Activated CD4-positive, alpha-beta memory T cell treated with anti-CD3 and anti-CD28 coated beads for 36 hours (primary cell): ENCODE data around the gene IMPA2. TPM values are rescaled to one million over a fixed set of nuclear protein-coding genes. Genes with fewer than 3 reads are reported as not detected.

ENCODE experiments used
- CTCF ChIA-PET: fragments of 350-600 bp; sonication (Branson Sonifier 250); formaldehyde crosslinking; loops from one replicate; lab custom pipeline; 2021; ENCODE audit warnings: antibody characterized with exemption, inconsistent platforms; lab: Charles Lee
- POLR2A ChIA-PET: fragments of 350-600 bp; sonication (Branson Sonifier 250); formaldehyde crosslinking; loops from one replicate; lab custom pipeline; 2021; ENCODE audit warnings: antibody characterized with exemption; lab: Charles Lee
- DNase-seq: peaks from one replicate; pipeline ENCODE4 v3.0.0-alpha.2; 2020
- H3K27ac Mint-ChIP-seq: one replicate; pipeline ENCODE4 v1.8.0; 2021; ENCODE audit warnings: mixed read lengths
- H3K27me3 Mint-ChIP-seq: one replicate; pipeline ENCODE4 v1.8.0; 2021; ENCODE audit warnings: mixed read lengths
- H3K36me3 Mint-ChIP-seq: one replicate; pipeline ENCODE4 v1.8.0; 2021; ENCODE audit warnings: mixed read lengths
- H3K4me1 Mint-ChIP-seq: one replicate; pipeline ENCODE4 v1.8.0; 2021; ENCODE audit warnings: low read depth, mixed read lengths
- H3K4me3 Mint-ChIP-seq: one replicate; pipeline ENCODE4 v1.8.0; 2021; ENCODE audit warnings: mild to moderate bottlenecking, mixed read lengths
- H3K9me3 Mint-ChIP-seq: one replicate; pipeline ENCODE4 v1.8.0; 2021; ENCODE audit warnings: mixed read lengths
- intact Hi-C: fragments of 100-400 bp; cut with micrococcal nuclease; formaldehyde crosslinking; loops from one replicate; pipeline ENCODE4 v1.15.1; 2023
- total RNA-seq, 2 experiments: library from RNA; stranded (reverse); gene quantifications; one replicate each; pipeline ENCODE4 v1.2.3, GENCODE V29; 2021

IMPA2 gene
- total RNA-seq, 2 experiments from 2014 or later: 20.3 to 21.6 TPM

DNA sequence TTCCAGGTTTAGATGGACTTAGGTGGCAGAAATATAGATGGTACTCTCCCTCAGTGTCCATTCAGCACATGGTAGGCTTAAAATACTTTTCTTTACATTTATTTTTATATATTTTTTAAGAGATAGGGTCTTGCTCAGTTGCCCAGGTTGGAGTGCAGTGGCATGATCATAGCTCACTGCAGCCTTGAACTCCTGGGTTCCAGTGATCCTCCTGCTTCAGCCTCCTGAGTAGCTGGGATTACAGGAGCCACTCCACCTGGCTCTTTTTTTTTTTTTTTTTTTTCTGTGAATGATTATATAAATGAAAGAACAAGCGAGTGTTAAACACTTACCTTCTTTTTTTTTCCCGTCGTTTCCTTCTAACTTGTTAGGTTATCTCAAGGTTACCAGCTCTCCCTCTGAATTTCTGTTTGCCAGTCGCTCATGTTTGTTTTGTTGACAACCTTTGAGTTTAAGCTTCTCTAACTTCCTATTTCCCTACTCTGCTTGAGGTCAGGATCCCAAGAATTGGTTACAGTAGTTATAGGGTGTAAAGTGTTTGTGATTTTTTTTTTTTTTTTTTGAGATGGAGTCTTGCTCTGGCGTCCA, 18.9 kb downstream of the IMPA2 start:
- DNase-seq: no peak
- ChIA-PET POLR2A (no interaction called here), CTCF (interaction anchor here (12.8 kb wide), 1 partner anchor 61 kb away, joined by 281 read pairs; no protein-coding TSS in a partner anchor)
- Mint-ChIP-seq H3K4me1 (peaks cover 12% of the 10 kb centered on the region), H3K9me3 (no peaks in the 10 kb centered on the region), H3K27me3 (no peaks in the 10 kb centered on the region), H3K27ac (no peak overlapping the region), H3K36me3 (peaks cover 4% of the 10 kb centered on the region), H3K4me3 (no peak overlapping the region)
- intact Hi-C loops: no loop called here

DNA sequence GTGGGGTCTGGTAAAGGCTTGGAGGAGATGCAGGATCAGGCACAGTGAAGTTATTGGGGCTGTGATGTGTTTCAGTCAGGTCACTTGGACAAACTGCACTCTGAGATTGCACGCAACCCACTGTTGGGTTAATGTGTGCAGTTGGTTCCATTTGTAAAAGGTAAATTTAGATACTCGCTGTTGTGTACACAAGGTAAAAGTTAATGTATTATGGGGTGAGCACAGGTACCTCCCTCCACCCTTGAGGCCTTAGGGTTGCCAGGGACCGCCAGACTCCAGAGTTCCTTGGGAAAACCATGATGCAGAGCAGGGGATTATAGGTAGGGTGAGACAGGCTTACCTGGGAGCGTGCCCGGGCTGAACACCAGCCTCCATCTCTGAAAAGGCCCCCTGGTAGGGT, 20.1 kb downstream of the IMPA2 start:
- no peak for DNase-seq
- intact Hi-C loops: no loop called here
- CTCF ChIA-PET: no interaction called here
- Mint-ChIP-seq H3K4me3 (no peak overlapping the region), H3K36me3 (peaks cover 4% of the 10 kb centered on the region), H3K27ac (no peak overlapping the region), H3K9me3 (no peaks in the 10 kb centered on the region), H3K4me1 (peaks cover 8% of the 10 kb centered on the region), H3K27me3 (no peaks in the 10 kb centered on the region)
- POLR2A ChIA-PET: no interaction called here

DNA sequence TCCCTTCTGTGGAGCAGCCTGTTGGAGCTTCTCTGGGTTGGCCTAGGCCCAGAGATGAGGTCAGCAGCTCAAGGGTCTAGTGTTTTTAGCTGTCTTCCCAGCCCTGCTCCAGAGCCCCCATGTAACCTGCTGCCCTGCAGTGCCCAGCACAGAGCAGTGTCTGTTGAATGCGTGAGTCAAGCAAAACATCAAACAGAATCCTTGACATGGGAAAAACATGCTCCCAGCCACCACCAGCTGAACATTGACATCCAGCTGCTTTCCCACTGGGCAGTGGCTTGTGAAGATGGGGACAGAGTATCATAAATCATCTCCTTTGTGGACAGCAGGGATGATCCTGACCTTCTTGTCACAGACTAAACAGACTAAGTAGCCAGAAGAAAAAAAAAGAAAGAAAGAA, 22.6 kb downstream of the IMPA2 start:
- H3K27me3 Mint-ChIP-seq: no peaks in the 10 kb centered on the region
- CTCF ChIA-PET: interaction anchor here (0.8 to 1.6 kb wide), 4 partner anchors 9 to 66 kb away, joined by 3 to 8 read pairs (median 4); no protein-coding TSS in a partner anchor
- no peak overlapping the region for H3K27ac Mint-ChIP-seq
- no peak overlapping the region for H3K4me3 Mint-ChIP-seq
- peaks cover 8% of the 10 kb centered on the region for H3K4me1 Mint-ChIP-seq
- DNase-seq: no peak
- no peaks in the 10 kb centered on the region for H3K9me3 Mint-ChIP-seq
- POLR2A ChIA-PET: no interaction called here
- peaks cover 4% of the 10 kb centered on the region for H3K36me3 Mint-ChIP-seq
- intact Hi-C loops: no loop called here

DNA sequence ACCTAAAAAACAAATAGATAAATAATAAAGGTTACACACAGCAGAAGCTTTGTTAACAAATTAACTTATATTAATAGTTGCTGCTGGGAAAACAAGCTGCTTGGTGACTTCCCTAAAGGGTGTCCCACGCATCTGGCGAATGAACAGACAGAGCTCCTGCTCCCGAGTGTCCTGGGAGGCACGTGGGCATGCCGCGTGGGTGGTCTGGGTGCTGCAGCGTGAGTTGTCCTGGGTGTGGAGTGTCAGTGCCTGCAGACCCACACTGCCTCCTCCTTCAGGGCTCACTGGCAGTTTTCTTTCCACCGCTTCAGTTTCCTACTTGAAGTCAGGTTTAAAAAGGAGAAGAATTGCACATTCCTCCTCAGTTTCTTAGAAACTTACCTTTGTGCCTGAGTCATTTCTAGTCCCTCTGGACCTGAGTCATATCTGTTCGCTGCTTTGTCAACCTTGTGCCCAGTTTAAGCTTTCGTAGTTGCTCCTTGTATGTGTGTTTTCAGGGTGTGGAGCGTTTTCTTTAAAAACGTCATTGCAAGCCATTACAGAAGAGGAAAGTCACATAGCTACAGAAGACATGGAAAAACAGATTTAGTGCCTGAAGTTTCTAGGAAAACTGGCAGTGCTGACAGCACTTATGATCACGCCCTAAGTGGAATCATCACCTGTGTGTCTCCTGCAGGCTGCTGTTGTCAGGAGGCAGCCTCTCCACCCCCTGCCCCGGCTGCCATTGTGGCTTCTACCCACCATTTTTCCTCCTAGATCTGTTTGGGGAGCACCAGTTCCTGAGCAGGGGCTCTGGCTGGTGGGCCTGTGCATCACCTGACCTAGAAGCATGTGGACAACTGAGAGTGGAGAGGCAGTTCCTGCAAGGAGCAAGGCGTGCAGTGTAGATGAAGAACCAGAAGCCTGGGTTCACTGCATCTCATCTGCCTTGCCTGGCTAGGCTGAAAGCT, 24.5 kb downstream of the IMPA2 start:
- no peaks in the 10 kb centered on the region for H3K9me3 Mint-ChIP-seq
- ChIA-PET CTCF (interaction anchor here (1.7 to 2.1 kb wide), 2 partner anchors 10 to 68 kb away, joined by 9 read pairs; no protein-coding TSS in a partner anchor), POLR2A (interaction anchor here (0.7 kb wide), 1 partner anchor 32 kb away, joined by 8 read pairs; no protein-coding TSS in a partner anchor)
- DNase-seq: no peak
- H3K27me3 Mint-ChIP-seq: no peaks in the 10 kb centered on the region
- H3K36me3 Mint-ChIP-seq: peaks cover 4% of the 10 kb centered on the region
- no peak overlapping the region for H3K4me3 Mint-ChIP-seq
- H3K27ac Mint-ChIP-seq: no peak overlapping the region
- intact Hi-C loops: no loop called here
- peaks cover 8% of the 10 kb centered on the region for H3K4me1 Mint-ChIP-seq

DNA sequence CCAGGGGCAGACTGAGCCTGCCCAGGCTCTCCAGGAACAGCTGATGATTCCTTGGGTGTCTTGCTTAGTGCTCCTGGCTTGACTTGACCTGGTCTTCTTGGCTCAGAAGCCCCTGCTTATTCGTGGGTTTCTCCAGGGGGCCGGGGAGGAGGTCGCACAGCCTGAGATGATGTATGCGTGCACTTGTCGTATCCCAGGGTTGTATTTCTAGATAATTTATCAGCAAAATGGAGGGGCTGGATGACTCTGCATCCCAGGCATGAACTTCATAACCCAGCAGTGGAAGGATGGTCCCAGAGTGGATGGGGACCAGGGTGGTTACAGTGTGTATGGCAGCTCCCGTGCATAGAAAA, 25.2 kb downstream of the IMPA2 start:
- H3K4me3 Mint-ChIP-seq: no peak overlapping the region
- intact Hi-C loops: no loop called here
- no peak for DNase-seq
- no peak overlapping the region for H3K27ac Mint-ChIP-seq
- H3K4me1 Mint-ChIP-seq: peaks cover 8% of the 10 kb centered on the region
- POLR2A ChIA-PET: no interaction called here
- peaks cover under 1% of the 10 kb centered on the region for H3K36me3 Mint-ChIP-seq
- no peaks in the 10 kb centered on the region for H3K9me3 Mint-ChIP-seq
- CTCF ChIA-PET: interaction anchor here (2.1 kb wide), 1 partner anchor 11 kb away, joined by 9 read pairs; no protein-coding TSS in a partner anchor
- H3K27me3 Mint-ChIP-seq: no peaks in the 10 kb centered on the region

DNA sequence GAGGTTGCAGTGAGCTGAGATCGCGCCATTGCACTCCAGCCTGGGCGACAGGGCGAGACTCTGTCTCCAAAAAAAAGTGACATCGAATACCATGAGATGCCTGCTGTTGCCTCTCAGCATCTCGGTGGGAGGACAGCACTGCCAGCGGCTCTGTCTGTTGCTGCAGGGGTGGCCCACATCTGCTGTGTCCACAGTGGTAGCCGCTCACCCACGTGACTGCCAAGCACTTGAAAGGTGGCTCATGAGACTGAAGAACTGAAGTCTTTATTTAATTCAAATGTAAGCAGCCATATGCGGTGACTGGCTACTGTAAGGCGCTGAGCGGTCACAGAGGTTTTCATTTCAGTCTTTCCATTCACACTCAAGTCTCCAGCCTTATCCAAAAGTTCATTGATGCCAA, 25.8 kb downstream of the IMPA2 start:
- CTCF ChIA-PET: no interaction called here
- Mint-ChIP-seq H3K4me3 (no peak overlapping the region), H3K27me3 (no peaks in the 10 kb centered on the region), H3K36me3 (no peaks in the 10 kb centered on the region), H3K27ac (no peak overlapping the region), H3K9me3 (no peaks in the 10 kb centered on the region), H3K4me1 (peaks cover 8% of the 10 kb centered on the region)
- intact Hi-C loops: no loop called here
- POLR2A ChIA-PET: no interaction called here
- no peak for DNase-seq

DNA sequence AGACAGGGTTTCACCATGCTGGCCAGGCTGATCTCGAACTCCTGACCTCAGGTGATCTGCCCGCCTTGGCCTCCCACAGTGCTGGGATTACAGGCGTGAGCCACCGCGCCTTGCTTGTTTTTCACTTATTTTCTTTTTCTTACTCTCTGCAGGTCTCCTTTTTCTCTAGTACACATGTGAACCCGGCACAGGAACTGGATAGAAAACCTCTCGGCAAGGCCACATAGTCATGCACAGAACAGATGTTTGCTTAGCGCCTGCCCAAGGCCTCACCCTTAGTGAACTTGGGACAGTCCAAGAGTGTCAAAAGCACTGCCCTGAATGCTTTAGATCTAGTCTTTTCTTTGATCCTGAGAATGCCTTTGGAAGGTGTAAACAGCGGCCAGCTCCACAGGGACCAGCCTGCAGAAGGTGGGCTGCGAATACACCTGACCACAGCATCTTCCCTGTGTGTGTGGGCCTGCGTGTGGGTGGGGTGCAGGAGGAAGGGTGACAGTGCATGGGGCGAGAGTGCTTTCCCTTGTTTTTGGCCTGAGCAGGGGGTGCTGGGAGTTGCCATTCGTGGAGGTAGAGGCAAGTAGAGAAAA, 27.0 kb downstream of the IMPA2 start:
- Mint-ChIP-seq H3K9me3 (no peaks in the 10 kb centered on the region), H3K4me1 (peaks cover 8% of the 10 kb centered on the region), H3K27me3 (no peaks in the 10 kb centered on the region), H3K36me3 (no peaks in the 10 kb centered on the region), H3K4me3 (no peak overlapping the region), H3K27ac (no peak overlapping the region)
- POLR2A ChIA-PET: no interaction called here
- intact Hi-C loops: no loop called here
- CTCF ChIA-PET: no interaction called here
- DNase-seq: no peak

DNA sequence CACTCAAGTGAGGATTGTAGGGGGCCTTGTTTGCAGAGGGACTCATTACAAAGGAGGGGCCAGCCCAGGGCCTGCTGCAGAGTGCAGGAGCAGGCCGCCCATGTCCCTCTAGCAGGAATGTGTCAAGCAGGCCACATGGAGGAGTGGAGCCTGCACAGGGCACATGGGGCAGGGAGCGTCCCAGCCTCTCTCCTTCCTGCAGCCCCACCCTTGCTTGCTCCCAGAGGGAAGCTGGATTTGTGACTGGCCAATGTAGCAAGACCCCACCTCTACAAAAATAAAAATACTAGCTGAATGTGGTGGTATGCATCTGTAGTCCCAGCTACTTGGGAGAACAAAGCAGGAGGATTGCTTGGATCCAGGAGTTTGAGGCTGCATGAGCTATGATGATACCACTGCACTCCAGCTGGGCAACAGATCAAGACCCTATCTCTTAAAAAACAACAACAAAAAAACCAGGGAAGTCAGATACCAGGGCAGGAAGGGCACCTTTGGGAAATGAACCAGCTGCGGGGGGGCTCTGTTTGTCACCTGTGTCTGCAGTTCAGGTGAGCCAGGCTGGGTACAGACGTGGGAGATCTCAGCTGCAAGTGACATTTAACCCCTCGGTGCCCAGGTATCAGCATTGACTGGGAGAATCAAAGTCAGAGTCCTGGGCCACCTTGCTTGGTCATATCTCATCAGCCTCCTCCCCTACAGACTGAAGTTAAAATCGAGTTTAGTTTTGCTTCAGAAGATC, 27.7 kb downstream of the IMPA2 start:
- CTCF ChIA-PET: no interaction called here
- Mint-ChIP-seq H3K4me1 (peaks cover 8% of the 10 kb centered on the region), H3K9me3 (no peaks in the 10 kb centered on the region), H3K36me3 (no peaks in the 10 kb centered on the region), H3K4me3 (no peak overlapping the region), H3K27me3 (no peaks in the 10 kb centered on the region), H3K27ac (no peak overlapping the region)
- DNase-seq: no peak
- intact Hi-C loops: no loop called here
- POLR2A ChIA-PET: no interaction called here

DNA sequence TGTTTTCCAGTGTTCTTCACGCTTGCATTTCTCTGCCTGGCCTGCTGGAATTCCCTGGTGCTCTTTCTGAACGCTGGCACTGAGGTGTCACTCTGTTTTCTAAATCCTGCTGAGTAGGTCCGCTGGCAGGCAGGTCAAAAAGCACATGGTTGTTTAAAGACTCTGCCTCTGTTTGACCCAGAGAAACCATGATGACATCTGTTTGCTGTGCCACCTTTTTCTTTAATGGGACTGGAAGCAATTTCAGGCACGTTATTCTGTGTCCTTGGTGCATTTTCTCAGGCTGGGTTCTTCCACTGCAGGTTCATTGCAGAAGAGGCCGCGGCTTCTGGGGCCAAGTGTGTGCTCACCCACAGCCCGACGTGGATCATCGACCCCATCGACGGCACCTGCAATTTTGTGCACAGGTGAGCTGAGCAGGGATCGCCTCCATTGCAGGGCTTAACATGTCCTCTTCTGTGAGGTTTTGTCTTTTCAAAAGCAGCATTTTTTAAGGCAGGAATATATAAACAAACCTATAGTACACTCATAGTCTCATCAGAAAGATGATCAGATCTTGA, 28.4 kb downstream of the IMPA2 start:
- DNase-seq: no peak
- intact Hi-C loops: no loop called here
- CTCF ChIA-PET: no interaction called here
- Mint-ChIP-seq H3K27me3 (no peaks in the 10 kb centered on the region), H3K9me3 (no peaks in the 10 kb centered on the region), H3K4me3 (no peak overlapping the region), H3K4me1 (peaks cover 8% of the 10 kb centered on the region), H3K36me3 (no peaks in the 10 kb centered on the region), H3K27ac (no peak overlapping the region)
- POLR2A ChIA-PET: no interaction called here

DNA sequence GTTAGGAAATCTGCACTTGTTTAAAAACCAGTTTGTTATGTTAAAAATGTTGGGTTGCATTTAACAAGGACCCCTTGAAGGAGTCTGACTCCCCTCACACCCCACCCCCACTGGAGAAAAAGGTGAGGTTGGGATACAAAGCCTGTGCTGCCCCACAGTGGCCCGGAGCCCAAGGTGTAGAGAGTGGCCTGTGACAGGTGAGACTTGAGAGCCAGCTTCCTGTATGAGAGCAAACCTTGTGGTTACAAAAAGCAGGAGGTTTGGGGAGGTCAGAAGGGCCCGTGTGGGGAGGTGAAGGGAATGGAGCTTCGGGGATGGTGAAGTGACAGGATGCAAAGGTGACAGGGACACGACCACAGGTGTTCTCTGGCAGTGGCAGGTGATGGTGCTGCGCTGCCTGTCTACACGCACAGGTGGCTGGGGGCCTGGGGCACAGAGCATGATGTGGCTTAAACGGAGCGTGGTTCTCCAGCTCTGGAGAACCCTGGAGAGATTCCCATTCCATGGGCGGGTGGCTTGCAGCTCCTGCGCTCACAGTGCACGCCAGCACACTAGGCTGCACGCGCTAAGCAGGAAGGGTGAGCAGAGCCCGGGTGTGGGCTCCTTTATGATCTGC, 29.0 kb downstream of the IMPA2 start:
- Mint-ChIP-seq H3K4me3 (no peak overlapping the region), H3K9me3 (no peaks in the 10 kb centered on the region), H3K36me3 (no peaks in the 10 kb centered on the region), H3K27me3 (no peaks in the 10 kb centered on the region), H3K27ac (no peak overlapping the region), H3K4me1 (peaks cover 5% of the 10 kb centered on the region)
- no peak for DNase-seq
- intact Hi-C loops: no loop called here
- ChIA-PET CTCF (no interaction called here), POLR2A (no interaction called here)

DNA sequence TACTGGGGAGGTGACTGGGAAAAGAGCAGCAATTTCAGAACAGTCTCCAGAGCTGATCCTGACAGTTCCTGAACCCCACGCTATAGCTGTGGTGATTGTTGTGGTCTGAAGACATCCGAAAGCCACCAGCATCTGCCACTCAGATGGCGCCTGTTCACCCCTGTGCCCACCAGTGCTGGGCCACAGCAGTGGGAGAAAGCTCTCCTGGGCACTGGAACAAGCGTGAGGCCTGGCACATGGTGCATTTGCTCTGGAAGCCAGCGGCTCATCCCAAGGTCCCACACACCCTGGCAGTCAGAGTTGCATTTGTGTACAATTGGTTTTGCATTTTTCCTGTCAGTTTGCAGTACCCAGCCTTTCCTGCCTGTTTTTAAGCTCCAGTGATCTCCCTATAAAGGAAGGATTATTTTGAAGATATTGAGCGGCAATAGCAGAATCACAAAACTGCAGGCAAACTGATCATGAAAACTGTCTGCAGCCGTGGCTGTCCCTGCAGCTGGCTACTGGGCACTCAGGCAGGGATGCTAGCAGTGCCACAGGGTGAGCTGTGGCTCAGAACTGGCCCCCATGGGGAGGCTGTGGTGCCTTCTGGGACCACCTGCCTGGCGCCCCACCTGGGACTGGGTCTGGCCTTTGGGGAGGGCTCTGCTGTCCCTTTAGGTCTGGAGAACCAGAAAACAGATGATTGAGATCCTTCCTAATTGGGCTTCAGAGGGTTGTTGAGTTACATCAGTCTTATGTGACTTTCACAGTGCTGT, 30.1 kb downstream of the IMPA2 start:
- Mint-ChIP-seq H3K36me3 (no peaks in the 10 kb centered on the region), H3K4me3 (no peak overlapping the region), H3K4me1 (no peaks in the 10 kb centered on the region), H3K9me3 (no peaks in the 10 kb centered on the region), H3K27me3 (no peaks in the 10 kb centered on the region), H3K27ac (no peak overlapping the region)
- CTCF ChIA-PET: no interaction called here
- no peak for DNase-seq
- intact Hi-C loops: no loop called here
- POLR2A ChIA-PET: no interaction called here
